Colonic mucosa (tissue), 4 donors: ENCODE measurements around the gene CHD2. TPM values are rescaled to one million over a fixed set of nuclear protein-coding genes. Genes with fewer than 3 reads are reported as not detected.

ENCODE experiments used
- DNase-seq: peaks from one replicate; pipeline ENCODE4 v3.0.0-alpha.2; 2020
- H3K27ac ChIP-seq: fragments of 200-600 bp; one replicate; pipeline ENCODE4 v1.8.0; 2021
- H3K27me3 ChIP-seq: fragments of 200-600 bp; one replicate; pipeline ENCODE4 v1.8.0; 2021
- H3K36me3 ChIP-seq: fragments of 200-600 bp; one replicate; pipeline ENCODE4 v1.8.0; 2021
- H3K4me1 ChIP-seq: fragments of 200-600 bp; one replicate; pipeline ENCODE4 v1.8.0; 2021; ENCODE audit warnings: mild to moderate bottlenecking
- H3K4me3 ChIP-seq: fragments of 200-600 bp; one replicate; pipeline ENCODE4 v1.8.0; 2021
- H3K9ac ChIP-seq, 2 donors: one replicate each; pipeline ENCODE4 v1.7.0; 2013; ENCODE audit warnings: control low read depth in 2 of 2, low read depth in 2 of 2, low read length in 2 of 2
- H3K9me3 ChIP-seq: fragments of 200-600 bp; one replicate; pipeline ENCODE4 v1.8.0; 2021
- CTCF ChIP-seq: fragments of 200-600 bp; IDR thresholded peaks from one replicate; pipeline ENCODE4 v1.8.0; 2022; ENCODE audit warnings: antibody characterized with exemption, mild to moderate bottlenecking
- intact Hi-C: fragments of 100-400 bp; cut with DNase I; formaldehyde crosslinking; loops from one replicate; pipeline ENCODE4 v1.14.1; 2022
- total RNA-seq, 2 donors: library from RNA; stranded (reverse); fragmentation: NEBNext Ultra II Directional in 1 of 2; extraction: Animal tissue kit (Norgen Biotek cat#: 25700) in 1 of 2; gene quantifications; one replicate each; pipeline ENCODE4 v1.2.1, GENCODE V29; 2021
- donor health status: healthy.
- donor health status: DM: no; HTN: no; CAD: no.
- donor health status: DM: no; HTN: no; CAD: no.

CHD2 gene
- total RNA-seq, 2 donors from 2014 or later, result 87.5 to 121 TPM

GRCh38 chr15:92960996-92961681 lies 61.0 kb downstream of the CHD2 start:
- Histone ChIP-seq H3K36me3 (peaks cover 14% of the 10 kb centered on the region), H3K27me3 (no peaks in the 10 kb centered on the region), H3K4me1 (no peaks in the 10 kb centered on the region), H3K27ac (no peak overlapping the region), H3K9ac (no peak overlapping the region), H3K9me3 (no peaks in the 10 kb centered on the region), H3K4me3 (no peak overlapping the region)
- no peak for TF ChIP-seq CTCF
- intact Hi-C loops, result no loop called here
- DNase-seq, result no peak

- H3K27ac ChIP-seq, result no peak overlapping the region
- intact Hi-C loops, result no loop called here
- H3K36me3 ChIP-seq, result no peaks in the 10 kb centered on the region
- DNase-seq, result no peak
- no peak overlapping the region for H3K4me3 ChIP-seq
- no peak for TF ChIP-seq CTCF
- H3K4me1 ChIP-seq, result no peaks in the 10 kb centered on the region
- no peaks in the 10 kb centered on the region for H3K9me3 ChIP-seq
- H3K27me3 ChIP-seq, result no peaks in the 10 kb centered on the region
- no peak overlapping the region for H3K9ac ChIP-seq
Observed at GRCh38 chr15:92962914-92963313, 62.8 kb downstream of the CHD2 start.

GRCh38 chr15:92963794-92964193 lies 63.7 kb downstream of the CHD2 start:
- H3K9me3 ChIP-seq, result no peaks in the 10 kb centered on the region

GRCh38 chr15:92968926-92969651 lies 69.0 kb downstream of the CHD2 start:
- no peaks in the 10 kb centered on the region for H3K9me3 ChIP-seq
- no peaks in the 10 kb centered on the region for H3K4me1 ChIP-seq
- no peak overlapping the region for H3K27ac ChIP-seq
- no peak for DNase-seq
- intact Hi-C loops, result no loop called here
- H3K27me3 ChIP-seq, result no peaks in the 10 kb centered on the region
- H3K36me3 ChIP-seq, result peaks cover 20% of the 10 kb centered on the region
- H3K4me3 ChIP-seq, result no peak overlapping the region
- H3K9ac ChIP-seq, result no peak overlapping the region
- no peak for TF ChIP-seq CTCF

More at GRCh38 chr15:92963794-92964193, 63.7 kb downstream of the CHD2 start:
- Histone ChIP-seq H3K27ac (no peak overlapping the region), H3K4me1 (no peaks in the 10 kb centered on the region), H3K9ac (no peak overlapping the region), H3K36me3 (no peaks in the 10 kb centered on the region), H3K27me3 (no peaks in the 10 kb centered on the region), H3K4me3 (no peak overlapping the region)
- no peak for DNase-seq
- intact Hi-C loops, result no loop called here
- no peak for TF ChIP-seq CTCF

- Histone ChIP-seq H3K36me3 (peaks cover 32% of the 10 kb centered on the region), H3K9ac (no peak overlapping the region), H3K27me3 (no peaks in the 10 kb centered on the region), H3K4me1 (no peaks in the 10 kb centered on the region), H3K9me3 (no peaks in the 10 kb centered on the region), H3K4me3 (no peak overlapping the region), H3K27ac (no peak overlapping the region)
- intact Hi-C loops, result no loop called here
- DNase-seq, result no peak
- TF ChIP-seq CTCF, result no peak
Observed at GRCh38 chr15:92970656-92971055, 70.5 kb downstream of the CHD2 start.
